ENCODE measurements around the gene CTNNBL1.
A peak's percentile ranks its signal among the peaks of the same experiment; 100 is the strongest.
"Not testable (repeated sequence)": the region's sequence is repeated elsewhere in the genome, so short reads cannot be mapped to it uniquely, and the experiment has no call there.

The CTNNBL1 gene

DNA sequence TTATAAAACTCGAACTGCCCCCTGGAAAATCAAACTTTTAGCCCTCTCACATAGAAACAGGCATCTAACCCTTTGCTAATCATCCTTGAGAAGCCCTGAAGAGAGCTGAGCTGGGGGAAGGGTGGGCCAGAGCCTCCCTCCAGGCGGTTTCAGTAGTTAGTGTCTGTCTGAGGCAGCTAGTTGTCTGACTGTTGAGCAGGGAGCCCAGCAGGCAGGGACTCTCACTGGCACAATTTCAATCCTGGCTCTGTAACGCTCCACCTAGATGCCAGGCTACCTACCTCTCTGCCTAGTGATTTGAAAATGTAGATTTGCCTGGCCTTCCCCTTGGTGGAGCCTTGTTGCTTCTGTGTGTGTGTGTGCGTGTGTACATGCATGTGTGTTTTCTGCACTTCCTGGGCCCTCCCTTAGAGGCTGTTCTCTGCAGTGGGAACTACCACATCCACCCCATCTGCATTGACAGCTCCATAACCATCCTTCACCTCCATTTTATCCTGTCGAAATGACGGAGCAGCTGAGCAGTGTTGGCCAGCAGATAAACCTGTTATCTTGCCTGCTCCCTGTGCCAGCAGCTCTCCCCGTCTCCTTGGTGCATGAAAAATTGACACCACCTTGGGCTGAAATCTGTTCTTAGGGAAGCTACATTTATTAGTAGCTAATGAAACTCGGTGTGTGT lies 139.5 kb downstream of the CTNNBL1 start:
- no peak for DNase-seq

GRCh38 chr20:37836926-37837325 lies 143.1 kb downstream of the CTNNBL1 start:
- no peak for DNase-seq

DNA sequence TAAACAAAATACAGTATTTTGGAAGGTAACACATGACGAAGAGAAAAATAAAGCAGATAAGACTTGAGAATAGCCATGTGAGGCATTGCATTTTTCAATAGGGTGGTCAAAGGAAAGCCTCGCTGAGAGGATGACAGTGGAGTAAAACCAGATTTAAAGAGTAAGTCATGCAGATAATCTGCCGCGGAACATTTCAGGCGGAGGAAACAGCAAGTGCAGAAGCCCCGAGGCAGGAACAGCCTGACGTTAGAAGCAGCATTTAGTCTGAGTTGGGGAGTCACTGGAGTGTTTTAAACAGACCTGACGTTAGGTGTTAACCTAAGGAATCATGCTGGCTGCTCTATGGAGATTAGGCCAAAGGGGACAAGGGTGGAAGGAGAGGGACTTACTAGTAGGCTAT lies 144.1 kb downstream of the CTNNBL1 start:
- no peak for DNase-seq

DNA sequence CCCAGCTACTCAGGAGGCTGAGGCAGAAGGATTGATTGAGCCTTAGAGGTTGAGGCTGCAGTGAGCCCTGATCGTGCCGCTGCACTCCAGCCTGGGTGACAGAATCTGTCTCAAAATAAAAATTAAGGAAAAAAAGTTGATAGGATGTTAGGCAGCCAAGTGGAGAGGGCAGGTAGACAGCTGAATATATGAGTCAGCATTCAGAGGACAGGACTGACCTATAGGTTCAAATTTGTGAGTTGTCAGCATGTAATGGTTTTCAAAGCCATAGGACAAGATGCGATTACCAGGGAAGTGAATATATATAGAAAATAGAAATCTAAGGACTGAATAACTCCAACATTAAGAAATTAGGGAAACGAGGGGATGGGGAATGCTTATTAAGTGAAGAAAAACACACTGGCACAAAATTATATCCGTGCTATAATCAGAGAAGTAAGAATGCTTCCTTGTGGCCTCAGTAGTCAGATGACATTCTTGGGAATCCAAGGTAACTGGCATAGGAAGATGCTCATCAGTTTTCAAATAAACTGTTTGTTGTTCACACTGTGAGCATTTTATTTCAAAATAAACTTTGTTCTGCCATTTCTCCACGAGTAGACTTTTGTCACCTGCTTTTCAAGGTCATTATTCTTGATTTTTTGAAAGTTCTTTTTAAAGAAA lies 145.1 kb downstream of the CTNNBL1 start:
- no peak for DNase-seq

- peak; percentile 17 for DNase-seq
Measured at GRCh38 chr20:37839432-37839827, 145.6 kb downstream of the CTNNBL1 start.

- no peak for DNase-seq
Measured at GRCh38 chr20:37839955-37840354, 146.1 kb downstream of the CTNNBL1 start.

DNA sequence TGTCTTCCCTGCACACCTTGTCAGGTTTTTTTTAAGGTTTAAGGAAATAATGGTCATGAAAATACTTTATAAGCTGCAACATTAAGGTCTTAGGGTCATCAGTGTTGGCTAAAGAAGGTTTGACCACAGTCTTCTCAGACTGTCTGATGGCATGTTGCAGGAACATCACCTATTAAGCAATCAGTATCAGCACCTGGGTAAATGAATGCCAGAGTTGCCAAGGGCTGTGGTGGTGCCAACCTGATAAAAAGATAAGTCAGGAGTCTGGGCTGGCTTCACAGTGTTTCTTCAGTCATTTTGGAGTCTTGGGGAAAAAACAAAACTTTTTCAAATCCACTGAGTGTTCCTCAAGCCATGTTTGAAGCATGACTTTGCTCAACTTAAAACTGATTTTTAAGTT lies 147.6 kb downstream of the CTNNBL1 start:
- no peak for DNase-seq

- DNase-seq = no peak
Measured at GRCh38 chr20:37841971-37842370, 148.1 kb downstream of the CTNNBL1 start.

- no peak for DNase-seq
Measured at GRCh38 chr20:37845241-37845681, 151.4 kb downstream of the CTNNBL1 start.

GRCh38 chr20:37845878-37846277 lies 152.0 kb downstream of the CTNNBL1 start:
- DNase-seq = no peak

GRCh38 chr20:37846573-37846972 lies 152.7 kb downstream of the CTNNBL1 start:
- no peak for DNase-seq

DNA sequence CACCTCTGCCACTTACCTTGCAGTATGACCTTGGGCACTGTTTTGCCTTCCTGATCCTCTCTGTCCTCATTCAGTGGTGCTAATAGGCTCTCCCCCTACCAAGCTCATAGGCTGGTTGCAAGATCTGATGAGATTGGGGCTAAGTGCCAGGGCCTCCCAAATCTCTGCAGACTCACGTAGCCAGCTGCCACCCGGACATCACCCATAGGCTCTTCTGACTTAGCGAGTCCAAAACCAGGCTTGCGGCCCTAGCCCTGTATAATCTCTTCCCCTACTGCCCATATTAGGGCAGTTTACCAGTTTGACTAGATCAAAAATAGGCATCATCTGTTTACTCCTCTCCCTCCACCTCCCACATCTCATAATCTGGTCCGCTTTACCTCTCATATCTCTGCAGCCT lies 154.9 kb downstream of the CTNNBL1 start:
- no peak for DNase-seq

GRCh38 chr20:37849156-37849555 lies 155.3 kb downstream of the CTNNBL1 start:
- no peak for DNase-seq

DNA sequence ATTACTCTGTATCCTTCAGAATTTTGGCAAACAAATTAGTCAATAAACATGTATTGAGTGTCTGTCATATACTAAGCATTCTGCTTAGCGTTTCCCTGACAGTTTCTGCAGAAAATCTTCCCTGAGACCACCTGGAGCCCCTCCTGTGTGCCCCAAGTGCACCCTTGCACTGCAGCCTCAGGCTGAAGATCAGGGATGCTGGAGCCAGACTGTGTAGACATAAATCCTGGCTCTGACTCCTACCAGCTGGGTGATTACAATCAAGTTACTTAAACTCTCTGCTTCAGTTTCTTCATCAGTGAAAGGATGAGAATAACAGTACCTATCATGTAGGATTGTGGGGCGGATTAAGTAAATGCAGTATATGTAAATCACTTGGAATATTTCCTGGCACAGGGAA lies 155.7 kb downstream of the CTNNBL1 start:
- DNase-seq = no peak

DNA sequence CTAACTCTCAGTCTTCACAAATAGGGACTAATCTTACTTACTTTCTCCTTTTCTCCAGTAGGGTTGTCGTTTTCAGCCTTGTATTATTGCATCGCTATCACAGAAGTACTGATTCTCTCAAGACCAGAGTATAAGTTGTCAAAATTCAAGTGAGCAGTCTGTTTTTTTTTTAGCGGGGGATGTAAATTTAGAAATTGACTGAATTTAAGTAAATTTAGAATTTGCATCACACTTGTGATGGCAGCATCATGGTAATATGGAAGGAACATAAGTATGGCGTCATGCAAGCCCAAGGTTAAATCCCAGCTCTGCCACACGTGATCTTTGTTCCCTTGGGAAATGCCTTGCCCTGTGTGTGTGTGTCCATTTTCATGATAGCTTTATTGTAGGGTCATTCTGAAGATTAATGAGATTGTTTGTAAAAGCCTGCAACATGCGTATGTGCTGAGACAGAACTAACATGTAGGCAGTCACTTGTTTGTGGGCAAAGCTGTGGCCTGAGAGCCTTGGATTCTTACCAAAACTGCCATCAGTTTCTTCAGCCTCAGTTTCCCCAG lies 156.3 kb downstream of the CTNNBL1 start:
- no peak for DNase-seq

GRCh38 chr20:37850724-37851355 lies 157.0 kb downstream of the CTNNBL1 start:
- no peak for DNase-seq

DNA sequence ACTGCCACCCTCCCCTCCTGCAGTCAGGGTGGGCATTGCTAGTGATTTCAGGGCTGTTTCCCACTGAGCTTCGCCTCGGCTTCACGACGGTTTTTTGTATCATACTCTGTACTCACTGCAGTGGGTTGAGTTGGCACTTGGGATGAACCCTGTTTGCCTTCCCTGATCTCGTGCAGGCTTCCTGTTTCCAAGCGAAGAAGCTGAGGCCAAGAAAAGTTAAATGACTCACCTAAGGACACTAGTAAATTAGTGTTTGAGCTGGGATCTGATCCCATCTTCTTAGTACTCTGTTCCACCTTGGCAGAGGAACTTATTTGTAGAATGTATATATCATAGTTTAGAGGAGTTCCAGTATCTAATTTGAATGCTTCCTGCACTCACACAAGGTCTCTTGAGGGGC lies 158.8 kb downstream of the CTNNBL1 start:
- DNase-seq = no peak

DNA sequence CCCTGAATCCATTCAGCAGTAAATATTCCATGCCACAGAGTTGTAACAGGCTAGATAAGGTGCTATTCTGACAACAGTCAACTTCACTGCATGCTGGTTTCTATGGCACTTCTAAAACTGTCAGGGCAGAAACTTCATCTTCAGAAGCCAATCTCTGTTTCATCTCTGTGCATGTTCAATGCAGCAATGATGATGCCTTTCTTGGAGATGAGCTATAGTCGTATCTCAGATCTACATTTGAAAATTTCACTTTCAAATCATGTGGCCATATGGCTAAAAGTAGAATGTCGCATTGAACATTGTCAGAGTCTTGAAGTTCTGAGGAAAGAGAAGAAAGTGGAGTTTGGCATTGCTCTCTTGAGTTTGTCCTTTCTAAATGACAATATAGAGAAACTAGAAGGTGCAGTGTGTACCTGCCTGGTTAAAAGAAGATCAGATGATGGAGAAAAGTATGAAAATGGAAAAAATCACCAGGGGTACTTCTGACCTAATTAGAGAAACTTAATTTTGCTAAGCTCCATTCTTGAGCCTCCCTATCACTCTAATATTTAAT lies 160.1 kb downstream of the CTNNBL1 start:
- DNase-seq = no peak

GRCh38 chr20:37856034-37856433 lies 162.2 kb downstream of the CTNNBL1 start:
- DNase-seq = not testable (repeated sequence)

DNA sequence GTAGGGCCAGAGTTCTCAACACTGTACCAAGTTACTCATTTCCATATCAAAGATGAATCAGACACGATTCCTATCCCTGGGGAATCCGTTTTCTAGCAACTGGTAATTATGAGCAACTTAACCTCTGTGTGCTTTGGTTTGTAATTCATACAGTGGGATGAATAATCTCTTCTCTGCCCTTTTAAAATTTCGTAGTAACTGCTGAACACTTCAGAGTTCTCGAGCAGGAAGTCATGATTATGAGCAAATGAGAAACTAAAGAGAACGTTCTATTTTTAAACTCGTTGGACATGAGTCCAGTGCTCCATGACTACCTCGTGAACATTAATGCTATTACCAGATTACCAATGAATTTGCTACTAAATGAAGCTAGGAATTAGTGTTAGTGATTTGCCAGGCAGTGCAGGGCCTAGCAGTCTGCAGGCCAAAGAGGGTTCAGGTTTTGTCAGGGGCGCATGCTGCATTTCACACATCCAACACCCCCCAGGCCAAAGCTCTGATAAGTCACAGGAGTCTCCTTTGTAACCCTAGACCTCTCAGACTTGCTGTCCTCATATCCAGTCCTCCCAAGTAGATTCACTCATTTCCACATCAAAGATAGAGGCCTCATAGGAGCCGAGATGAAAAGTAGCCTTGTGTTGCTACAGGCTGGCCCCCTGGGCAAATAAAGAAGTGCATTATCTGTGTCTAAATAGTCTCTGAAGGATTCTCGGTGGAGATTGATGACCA lies 163.3 kb downstream of the CTNNBL1 start:
- no peak for DNase-seq

GRCh38 chr20:37859406-37860171 lies 165.8 kb downstream of the CTNNBL1 start:
- no peak for DNase-seq

- no peak for DNase-seq
Measured at GRCh38 chr20:37863289-37863688, 169.5 kb downstream of the CTNNBL1 start.
